NCI-H748 (cell line): ENCODE data around the gene MPZL2.
"Not testable (repeated sequence)": the region's sequence is repeated elsewhere in the genome, so short reads cannot be mapped to it uniquely, and the experiment has no call there.

ENCODE experiments used
- DNase-seq: peaks from one replicate; lab custom pipeline; 2025; ENCODE audit not compliant: unreplicated experiment; lab: John Stamatoyannopoulos, UW

The MPZL2 gene

DNA sequence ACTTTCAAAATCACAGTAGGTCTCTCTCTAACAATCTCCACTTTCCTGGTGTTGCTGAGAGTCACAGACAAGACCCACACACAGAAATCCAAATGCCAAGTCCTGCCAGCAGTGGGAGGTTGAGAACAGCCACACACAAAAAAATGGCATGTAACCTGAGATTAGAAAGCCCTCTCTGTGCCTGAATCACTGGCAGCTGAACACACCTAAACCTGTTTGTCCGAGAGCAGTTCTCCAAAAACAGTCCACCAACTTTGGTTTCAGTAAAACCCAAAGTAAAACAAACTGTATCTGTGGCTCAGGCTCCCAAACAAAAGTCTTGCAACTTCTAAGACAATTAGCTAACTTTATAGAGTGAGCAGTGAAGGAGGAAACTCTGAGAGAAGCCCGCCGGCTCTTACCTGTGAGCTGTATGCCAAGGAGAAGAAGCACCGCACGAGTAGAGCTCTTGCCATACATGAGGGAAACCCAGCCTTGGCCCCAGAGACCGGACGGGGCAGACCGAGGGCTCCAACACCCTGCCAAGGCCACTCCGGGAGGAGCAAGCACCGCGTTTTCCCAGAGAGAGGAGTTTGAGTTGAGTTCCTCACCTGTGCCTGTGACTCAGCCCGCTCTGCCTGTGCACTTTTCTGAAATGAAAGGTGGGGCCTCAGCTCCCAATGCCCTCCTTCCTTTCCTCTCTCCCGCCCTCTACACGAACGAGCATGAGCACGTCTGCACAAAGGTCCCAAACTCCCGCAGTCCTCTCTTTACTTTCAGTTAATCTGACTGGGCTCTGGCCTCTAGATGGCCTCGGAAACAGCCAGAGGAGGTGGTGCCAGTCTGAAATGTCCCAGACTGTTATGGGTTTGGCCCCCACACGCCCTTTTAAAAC, at the start of gene MPZL2:
Gene MPZL2 (minus strand): TSS at position 603 of the 874 bp plus-strand sequence. CDS start 144 bp downstream, at position 459.
- DNase-seq, result peak; percentile 60

DNA sequence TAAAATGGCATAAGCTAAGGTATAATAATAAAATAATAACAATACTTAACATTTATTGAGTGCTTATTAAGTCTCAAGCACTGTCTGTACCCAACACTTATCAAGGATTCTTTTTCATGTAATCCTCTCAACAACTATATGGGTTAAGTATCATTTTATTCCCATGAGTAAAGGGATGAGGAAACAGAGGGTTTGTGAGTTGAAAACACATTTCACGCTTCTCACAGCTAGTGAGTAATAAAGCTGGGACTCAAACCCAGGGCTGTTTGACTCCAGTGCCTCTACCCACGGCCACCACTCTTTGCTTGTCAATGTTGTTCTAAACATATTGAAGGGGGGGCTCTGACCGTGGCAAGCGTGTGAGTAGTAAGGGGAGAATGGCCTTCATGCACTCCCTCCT, 49.1 kb upstream of the MPZL2 start:
- DNase-seq, result no peak

- no peak for DNase-seq
These were observed 48.2 kb upstream of the MPZL2 start for GRCh38 chr11:118312328-118312727.

DNA sequence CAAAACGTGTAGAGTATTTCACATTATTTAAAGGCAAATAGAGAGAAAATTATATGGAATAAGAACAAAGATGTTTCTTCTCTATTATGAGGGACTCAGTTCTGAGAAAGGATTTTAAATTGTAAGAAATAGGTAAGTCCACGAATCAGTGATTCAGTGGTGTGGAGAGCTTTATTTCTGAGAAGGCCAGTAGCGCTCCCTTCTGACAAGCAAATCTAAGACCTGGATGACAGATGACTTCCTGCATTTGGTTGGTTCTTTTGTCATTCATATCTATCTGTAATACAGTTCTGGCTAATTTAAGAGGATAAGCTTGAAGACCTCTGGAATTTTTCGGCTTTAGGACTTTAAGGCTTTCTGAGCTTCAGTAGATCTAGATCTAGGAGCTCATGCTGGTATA, 47.4 kb upstream of the MPZL2 start:
- DNase-seq, result no peak

GRCh38 chr11:118310781-118311485, 46.8 kb upstream of the MPZL2 start:
- DNase-seq, result no peak

DNA sequence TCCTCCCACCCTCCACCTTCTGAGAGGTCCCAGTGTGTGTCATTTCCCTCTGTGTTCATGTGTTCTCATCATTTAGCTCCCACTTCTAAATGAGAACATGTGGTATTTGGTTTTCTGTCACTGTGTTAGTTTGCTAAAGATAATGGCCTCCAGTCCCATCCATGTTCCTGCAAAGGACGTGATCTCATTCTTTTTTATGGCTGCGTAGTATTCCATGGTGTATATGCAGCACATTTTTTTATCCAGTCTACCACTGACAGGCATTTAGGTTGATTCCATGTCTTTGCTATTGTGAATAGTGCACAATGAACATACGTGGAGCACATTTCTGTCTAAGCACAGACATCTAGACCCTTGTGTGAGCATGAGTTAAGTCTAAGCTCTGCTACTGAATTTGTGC, 46.2 kb upstream of the MPZL2 start:
- no peak for DNase-seq

DNA sequence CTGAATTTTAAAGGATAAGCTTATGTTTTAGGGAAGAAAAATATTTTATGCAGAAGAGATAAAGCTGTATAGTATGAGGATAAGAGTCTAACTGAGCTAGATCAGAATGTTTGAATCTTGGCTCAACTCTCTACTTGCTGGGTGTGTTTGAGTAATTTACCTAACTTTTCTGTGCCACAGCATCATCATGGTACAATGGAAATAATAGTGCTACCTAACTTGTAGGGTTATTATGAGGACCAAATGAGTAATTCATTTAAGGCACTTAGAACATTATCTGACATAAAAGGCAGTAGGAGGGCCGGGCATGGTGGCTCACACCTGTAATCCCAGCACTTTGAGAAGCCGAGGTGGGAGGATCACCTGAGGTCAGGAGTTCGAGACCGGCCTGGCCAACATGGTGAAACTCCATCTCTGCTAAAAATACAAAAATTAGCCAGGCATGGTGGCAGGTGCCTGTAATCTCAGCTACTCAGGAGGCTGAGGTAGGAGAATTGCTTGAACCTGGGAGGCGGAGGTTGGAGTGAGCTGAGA, 45.0 kb upstream of the MPZL2 start:
- not testable (repeated sequence) for DNase-seq

DNA sequence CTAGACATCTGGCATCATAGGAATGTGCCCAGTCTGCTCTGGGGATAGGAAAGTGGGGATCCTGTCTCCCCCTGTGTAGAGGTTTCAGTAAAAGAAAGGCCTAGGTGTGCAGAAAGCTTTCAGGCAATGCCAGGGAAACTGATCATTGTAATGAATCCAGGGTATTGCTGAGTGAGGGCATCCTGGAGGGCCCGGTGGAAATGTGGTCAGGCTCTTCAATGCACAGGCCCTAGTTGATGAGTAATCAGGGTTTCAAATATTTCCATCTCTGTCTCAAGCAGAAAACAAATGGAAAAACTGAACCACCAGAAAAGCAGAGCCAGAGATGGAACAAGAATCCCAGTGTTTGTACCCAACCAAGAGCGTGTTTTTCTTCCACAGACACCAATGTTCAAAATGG, 42.5 kb upstream of the MPZL2 start:
- DNase-seq, result no peak

DNA sequence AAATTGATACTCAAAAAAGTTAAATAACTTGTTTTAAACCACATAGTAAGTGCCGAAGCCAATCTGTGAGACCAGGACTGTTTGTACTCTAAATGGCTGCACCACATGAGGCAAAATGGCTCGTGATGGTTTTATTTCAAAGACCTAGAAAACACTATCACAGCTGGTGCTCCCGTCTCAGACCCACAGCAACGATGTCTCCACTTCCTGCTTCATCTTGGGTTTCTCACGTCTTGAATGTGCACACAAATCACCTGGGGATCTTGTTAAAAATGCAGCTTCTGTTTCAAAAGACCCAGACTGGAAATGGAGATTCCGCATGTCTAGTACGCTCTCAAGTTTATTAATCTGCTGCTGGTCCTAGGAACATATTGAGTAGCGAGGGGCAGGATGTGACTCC, 41.6 kb upstream of the MPZL2 start:
- no peak for DNase-seq

- no peak for DNase-seq
These were observed 40.6 kb upstream of the MPZL2 start, which contains the start of gene CD3E for GRCh38 chr11:118304568-118305248. TSS of gene CD3E (plus strand) at chr11:118304730. CDS start at chr11:118304953, 223 bp downstream.

GRCh38 chr11:118304227-118304567, 40.1 kb upstream of the MPZL2 start:
- DNase-seq, result no peak

GRCh38 chr11:118301600-118302195, 37.6 kb upstream of the MPZL2 start:
- no peak for DNase-seq

DNA sequence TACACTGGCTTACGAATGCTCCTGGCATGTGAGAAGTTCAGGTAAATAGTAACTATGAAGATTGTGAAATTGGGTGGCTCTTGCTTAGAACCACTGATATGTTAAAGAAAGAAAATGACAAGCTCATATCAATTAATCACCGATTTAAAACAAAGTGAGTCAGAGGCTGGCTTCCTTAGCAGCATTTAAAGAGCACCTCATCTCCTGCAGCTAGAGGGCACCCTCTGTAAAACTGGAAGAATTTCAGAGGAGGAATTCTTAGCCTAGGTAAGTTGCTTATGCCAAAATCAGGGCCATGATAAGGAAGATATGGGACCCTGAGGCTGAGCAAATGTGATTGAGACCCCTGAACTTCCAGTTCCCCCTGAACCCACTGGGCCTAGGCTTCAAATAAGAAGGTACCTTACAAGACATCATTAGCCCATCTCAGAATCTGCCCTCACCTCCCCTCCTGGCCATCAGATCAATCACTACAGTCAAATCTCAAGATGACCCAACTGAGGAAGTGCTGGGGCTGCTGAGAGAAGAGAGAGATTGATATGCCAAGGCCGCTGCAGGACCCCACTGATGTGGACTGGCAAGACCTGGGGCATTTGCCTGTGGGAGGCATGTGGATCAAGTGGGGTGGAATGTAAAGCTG, 31.8 kb upstream of the MPZL2 start:
- peak; percentile 4 for DNase-seq

GRCh38 chr11:118295199-118295598, 31.1 kb upstream of the MPZL2 start:
- DNase-seq, result no peak

GRCh38 chr11:118294053-118294452, 30.0 kb upstream of the MPZL2 start:
- no peak for DNase-seq

DNA sequence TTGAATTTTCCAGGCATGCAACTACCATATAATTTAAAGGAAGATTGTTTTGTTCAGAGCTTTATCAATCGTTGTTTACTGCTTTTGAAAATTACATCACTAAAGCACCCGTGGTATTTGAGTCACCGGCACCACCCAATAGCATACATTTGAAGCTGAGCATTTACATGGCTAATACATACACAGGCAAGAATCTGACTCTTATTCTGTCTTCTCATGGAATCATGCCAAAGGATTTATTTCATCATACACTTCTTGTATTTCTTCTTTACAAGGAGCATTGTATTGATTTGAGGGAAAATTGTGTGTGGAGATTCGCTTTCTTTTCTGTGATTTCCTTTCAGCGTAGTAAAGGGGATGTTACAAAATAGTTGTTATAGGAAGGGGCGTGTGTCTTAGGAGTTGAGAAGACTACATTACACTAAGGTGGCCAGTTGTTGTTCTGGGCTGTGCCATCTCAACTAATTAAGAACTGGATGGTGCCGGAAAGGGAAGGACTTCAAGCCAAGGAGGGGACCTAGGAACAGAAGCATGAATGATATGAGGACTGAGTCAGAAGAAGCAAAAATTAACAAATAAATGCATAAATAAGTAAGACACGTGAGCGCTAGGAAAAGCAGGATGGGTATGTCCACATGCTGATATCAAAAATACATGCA, 27.5 kb upstream of the MPZL2 start:
- no peak for DNase-seq

- DNase-seq, result no peak
These were observed 26.8 kb upstream of the MPZL2 start for GRCh38 chr11:118290923-118291322.

DNA sequence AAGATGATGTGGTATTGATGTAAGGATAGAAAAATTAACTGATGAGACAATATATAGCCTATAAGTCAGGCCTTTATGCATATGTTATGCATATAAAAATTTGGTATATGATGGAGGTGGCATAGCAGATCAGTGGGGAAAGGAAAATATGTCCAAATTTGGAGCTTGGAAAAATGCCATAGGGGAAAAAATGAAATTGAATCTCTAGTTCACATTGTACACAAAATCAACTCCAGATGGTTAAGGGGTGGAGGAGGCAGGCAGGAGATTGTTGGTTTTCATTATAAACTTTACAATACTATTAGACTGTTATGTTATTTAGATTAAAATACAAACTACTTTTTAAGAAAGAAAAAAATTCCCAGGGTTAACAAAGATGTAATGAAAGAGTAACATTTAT, 25.3 kb upstream of the MPZL2 start:
- no peak for DNase-seq

GRCh38 chr11:118287006-118287405, 22.9 kb upstream of the MPZL2 start:
- no peak for DNase-seq

DNA sequence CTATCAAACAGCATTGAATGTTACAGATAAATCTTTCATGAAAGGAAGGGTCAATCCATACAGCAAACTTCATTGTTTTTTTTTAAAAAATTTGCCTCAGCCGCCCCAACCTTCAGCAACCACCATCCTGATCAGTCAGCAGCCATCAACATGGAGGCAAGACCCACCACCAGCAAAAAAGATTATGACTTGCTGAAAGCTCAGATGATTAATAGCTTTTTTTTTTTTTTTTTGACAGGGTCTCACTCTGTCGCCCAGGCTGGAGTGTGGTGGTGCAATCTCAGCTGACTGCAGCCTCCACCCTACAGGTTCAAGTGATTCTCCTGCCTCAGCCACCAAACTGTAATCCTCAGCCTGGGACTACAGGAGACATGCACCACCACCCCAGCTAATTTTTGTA, 22.4 kb upstream of the MPZL2 start:
- no peak for DNase-seq
